HL-60 (cell line): ENCODE data around the gene BCL2.

Experiments used
- CTCF ChIP-seq: IDR thresholded peaks from one replicate; pipeline ENCODE4 v1.5.1; 2011; ENCODE audit warnings: low read length, control low read depth, inconsistent platforms; ENCODE audit not compliant: insufficient read depth
- POLR2AphosphoS5 ChIP-seq: IDR thresholded peaks from 2 replicates; pipeline ENCODE4 v1.6.1; 2012; ENCODE audit warnings: low read depth
- REST ChIP-seq: IDR thresholded peaks from 2 replicates; pipeline ENCODE4 v1.6.1; 2012; ENCODE audit warnings: low read depth; ENCODE audit not compliant: insufficient replicate concordance
- SPI1 ChIP-seq: IDR thresholded peaks from 2 replicates; pipeline ENCODE4 v1.6.1; 2012; ENCODE audit warnings: low read depth, mild to moderate bottlenecking, borderline replicate concordance

DNA sequence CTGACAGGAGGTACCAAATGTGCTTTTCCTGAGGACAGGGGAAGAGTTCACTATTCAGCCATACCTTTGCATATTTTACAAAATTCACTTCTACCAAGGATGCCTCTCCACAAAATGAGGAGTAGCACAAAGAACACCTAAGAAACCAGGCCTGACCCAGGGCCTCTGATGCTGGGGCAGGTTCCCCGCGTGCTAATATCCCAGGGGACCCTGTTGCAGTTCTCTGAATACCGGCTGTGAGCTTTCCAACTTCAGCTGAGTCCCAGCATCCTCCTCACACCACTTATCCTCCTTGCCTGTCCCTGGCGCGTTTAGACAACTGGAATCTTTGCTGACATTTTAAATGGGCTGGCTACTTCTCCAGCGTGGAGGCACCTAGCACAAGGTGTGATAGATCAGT lies 142.3 kb downstream of the BCL2 start:
- TF ChIP-seq CTCF (no peak), POLR2AphosphoS5 (no peak), REST (no peak), SPI1 (no peak)
